ENCODE results near the gene LNX2.

The LNX2 gene

GRCh38 chr13:27634791-27635190, 14.5 kb upstream of the LNX2 start:
- Histone ChIP-seq H2BK15ac (ENCODE audit: low read depth, poor library complexity, severe bottlenecking) (no peak overlapping the region), H3K79me1 (replicated peaks; ENCODE audit: low read length, poor library complexity, severe bottlenecking) (peaks cover 21% of the 10 kb centered on the region), H3K36me3 (ENCODE audit: control insufficient read depth in 1 of 2, insufficient read depth in 2 of 2, low read depth in 1 of 2, low read length in 2 of 2) (peaks cover 8 to 33% of the 10 kb centered on the region in 2 experiments), H3K9me3 (ENCODE audit: control insufficient read depth, low read length) (no peaks in the 10 kb centered on the region), H3K18ac (ENCODE audit: low read depth in 1 of 2, low read length in 2 of 2) (no peak overlapping the region), H2AK5ac (ENCODE audit: low read length, severe bottlenecking) (no peak overlapping the region), H3K4me3 (ENCODE audit: insufficient read depth in 1 of 2, low read depth in 1 of 2, low read length in 2 of 2) (no peak overlapping the region), H4K8ac (ENCODE audit: low read length) (no peak overlapping the region), H3K9ac (ENCODE audit: low read length) (no peak overlapping the region), H3K4me1 (ENCODE audit: control insufficient read depth, insufficient read depth, low read depth, low read length) (no peaks in the 10 kb centered on the region), H2AFZ (ENCODE audit: low read depth, low read length) (no peak overlapping the region), H3K4me2 (ENCODE audit: low read length, poor library complexity, severe bottlenecking) (no peak overlapping the region), H3K27ac (ENCODE audit: low read length, poor library complexity, severe bottlenecking) (no peak overlapping the region), H3K27me3 (ENCODE audit: control insufficient read depth in 1 of 2, insufficient read depth in 1 of 2, low read length in 2 of 2) (no peaks in the 10 kb centered on the region), H2BK12ac (ENCODE audit: low read length in 2 of 2) (no peak overlapping the region), H3K23ac (ENCODE audit: low read length in 2 of 2) (no peak overlapping the region), H2BK5ac (ENCODE audit: low read depth, low read length, poor library complexity, severe bottlenecking) (no peak overlapping the region), H3K14ac (ENCODE audit: low read length in 2 of 2) (no peak overlapping the region), H2BK120ac (ENCODE audit: low read depth, low read length) (no peak overlapping the region), H3K4ac (ENCODE audit: low read depth in 1 of 2, low read length in 2 of 2) (no peak overlapping the region), H4K91ac (ENCODE audit: low read length) (no peak overlapping the region)
- 96% methylated on average over 3 of the region's 3 CpGs for WGBS
- no peak for DNase-seq

GRCh38 chr13:27634231-27634630, 13.9 kb upstream of the LNX2 start:
- H3K4ac ChIP-seq (ENCODE audit: low read depth in 1 of 2, low read length in 2 of 2) = no peak overlapping the region
- no peak overlapping the region for H2BK5ac ChIP-seq (ENCODE audit: low read depth, low read length, poor library complexity, severe bottlenecking)
- H3K18ac ChIP-seq (ENCODE audit: low read depth in 1 of 2, low read length in 2 of 2) = no peak overlapping the region
- no peak overlapping the region for H2AFZ ChIP-seq (ENCODE audit: low read depth, low read length)
- no peak for DNase-seq
- H2BK120ac ChIP-seq (ENCODE audit: low read depth, low read length) = no peak overlapping the region
- no peaks in the 10 kb centered on the region for H3K4me1 ChIP-seq (ENCODE audit: control insufficient read depth, insufficient read depth, low read depth, low read length)
- H3K4me3 ChIP-seq (ENCODE audit: insufficient read depth in 1 of 2, low read depth in 1 of 2, low read length in 2 of 2) = no peak overlapping the region
- no CpG with 5 or more reads among the region's 2 CpGs for WGBS
- no peak overlapping the region for H2BK15ac ChIP-seq (ENCODE audit: low read depth, poor library complexity, severe bottlenecking)
- peaks cover 8 to 33% of the 10 kb centered on the region in 2 experiments for H3K36me3 ChIP-seq (ENCODE audit: control insufficient read depth in 1 of 2, insufficient read depth in 2 of 2, low read depth in 1 of 2, low read length in 2 of 2)
- H2AK5ac ChIP-seq (ENCODE audit: low read length, severe bottlenecking) = no peak overlapping the region
- H3K4me2 ChIP-seq (ENCODE audit: low read length, poor library complexity, severe bottlenecking) = no peak overlapping the region
- H3K27ac ChIP-seq (ENCODE audit: low read length, poor library complexity, severe bottlenecking) = no peak overlapping the region
- no peak overlapping the region for H4K91ac ChIP-seq (ENCODE audit: low read length)
- H3K79me1 ChIP-seq (replicated peaks; ENCODE audit: low read length, poor library complexity, severe bottlenecking) = peaks cover 19% of the 10 kb centered on the region
- no peaks in the 10 kb centered on the region for H3K9me3 ChIP-seq (ENCODE audit: control insufficient read depth, low read length)
- H3K23ac ChIP-seq (ENCODE audit: low read length in 2 of 2) = no peak overlapping the region
- H3K27me3 ChIP-seq (ENCODE audit: control insufficient read depth in 1 of 2, insufficient read depth in 1 of 2, low read length in 2 of 2) = no peaks in the 10 kb centered on the region
- no peak overlapping the region for H4K8ac ChIP-seq (ENCODE audit: low read length)
- no peak overlapping the region for H2BK12ac ChIP-seq (ENCODE audit: low read length in 2 of 2)
- no peak overlapping the region for H3K14ac ChIP-seq (ENCODE audit: low read length in 2 of 2)
- H3K9ac ChIP-seq (ENCODE audit: low read length) = no peak overlapping the region

- H3K4me3 ChIP-seq (ENCODE audit: insufficient read depth in 1 of 2, low read depth in 1 of 2, low read length in 2 of 2) = no peak overlapping the region
- no peak overlapping the region for H3K4ac ChIP-seq (ENCODE audit: low read depth in 1 of 2, low read length in 2 of 2)
- no peak overlapping the region for H2BK15ac ChIP-seq (ENCODE audit: low read depth, poor library complexity, severe bottlenecking)
- H2BK120ac ChIP-seq (ENCODE audit: low read depth, low read length) = no peak overlapping the region
- H3K27me3 ChIP-seq (ENCODE audit: control insufficient read depth in 1 of 2, insufficient read depth in 1 of 2, low read length in 2 of 2) = no peaks in the 10 kb centered on the region
- H2AFZ ChIP-seq (ENCODE audit: low read depth, low read length) = no peak overlapping the region
- H3K4me2 ChIP-seq (ENCODE audit: low read length, poor library complexity, severe bottlenecking) = no peak overlapping the region
- no peak overlapping the region for H3K23ac ChIP-seq (ENCODE audit: low read length in 2 of 2)
- H4K8ac ChIP-seq (ENCODE audit: low read length) = no peak overlapping the region
- H3K79me1 ChIP-seq (replicated peaks; ENCODE audit: low read length, poor library complexity, severe bottlenecking) = peaks cover 22% of the 10 kb centered on the region
- no peak overlapping the region for H2BK12ac ChIP-seq (ENCODE audit: low read length in 2 of 2)
- H3K14ac ChIP-seq (ENCODE audit: low read length in 2 of 2) = no peak overlapping the region
- H4K91ac ChIP-seq (ENCODE audit: low read length) = no peak overlapping the region
- 98% methylated on average over 1 of the region's 1 CpG for WGBS
- no peak overlapping the region for H3K18ac ChIP-seq (ENCODE audit: low read depth in 1 of 2, low read length in 2 of 2)
- peaks cover 10 to 40% of the 10 kb centered on the region in 2 experiments for H3K36me3 ChIP-seq (ENCODE audit: control insufficient read depth in 1 of 2, insufficient read depth in 2 of 2, low read depth in 1 of 2, low read length in 2 of 2)
- no peak overlapping the region for H2AK5ac ChIP-seq (ENCODE audit: low read length, severe bottlenecking)
- no peak overlapping the region for H3K27ac ChIP-seq (ENCODE audit: low read length, poor library complexity, severe bottlenecking)
- H2BK5ac ChIP-seq (ENCODE audit: low read depth, low read length, poor library complexity, severe bottlenecking) = no peak overlapping the region
- no peaks in the 10 kb centered on the region for H3K4me1 ChIP-seq (ENCODE audit: control insufficient read depth, insufficient read depth, low read depth, low read length)
- no peak overlapping the region for H3K9ac ChIP-seq (ENCODE audit: low read length)
- no peak for DNase-seq
- H3K9me3 ChIP-seq (ENCODE audit: control insufficient read depth, low read length) = no peaks in the 10 kb centered on the region
Observed at GRCh38 chr13:27632648-27633047, 12.3 kb upstream of the LNX2 start.

GRCh38 chr13:27632214-27632613, 11.9 kb upstream of the LNX2 start:
- H3K36me3 ChIP-seq (ENCODE audit: control insufficient read depth in 1 of 2, insufficient read depth in 2 of 2, low read depth in 1 of 2, low read length in 2 of 2) = peaks cover 10 to 41% of the 10 kb centered on the region in 2 experiments
- H2BK12ac ChIP-seq (ENCODE audit: low read length in 2 of 2) = no peak overlapping the region
- no peak overlapping the region for H4K91ac ChIP-seq (ENCODE audit: low read length)
- 88% methylated on average over 2 of the region's 4 CpGs for WGBS
- H2BK5ac ChIP-seq (ENCODE audit: low read depth, low read length, poor library complexity, severe bottlenecking) = no peak overlapping the region
- no peak overlapping the region for H2BK120ac ChIP-seq (ENCODE audit: low read depth, low read length)
- no peak overlapping the region for H2BK15ac ChIP-seq (ENCODE audit: low read depth, poor library complexity, severe bottlenecking)
- H4K8ac ChIP-seq (ENCODE audit: low read length) = no peak overlapping the region
- no peak overlapping the region for H3K27ac ChIP-seq (ENCODE audit: low read length, poor library complexity, severe bottlenecking)
- no peak overlapping the region for H3K18ac ChIP-seq (ENCODE audit: low read depth in 1 of 2, low read length in 2 of 2)
- H3K27me3 ChIP-seq (ENCODE audit: control insufficient read depth in 1 of 2, insufficient read depth in 1 of 2, low read length in 2 of 2) = no peaks in the 10 kb centered on the region
- H3K4me2 ChIP-seq (ENCODE audit: low read length, poor library complexity, severe bottlenecking) = no peak overlapping the region
- no peak for DNase-seq
- no peaks in the 10 kb centered on the region for H3K4me1 ChIP-seq (ENCODE audit: control insufficient read depth, insufficient read depth, low read depth, low read length)
- H3K4me3 ChIP-seq (ENCODE audit: insufficient read depth in 1 of 2, low read depth in 1 of 2, low read length in 2 of 2) = no peak overlapping the region
- H3K9ac ChIP-seq (ENCODE audit: low read length) = no peak overlapping the region
- H2AFZ ChIP-seq (ENCODE audit: low read depth, low read length) = no peak overlapping the region
- no peaks in the 10 kb centered on the region for H3K9me3 ChIP-seq (ENCODE audit: control insufficient read depth, low read length)
- H3K79me1 ChIP-seq (replicated peaks; ENCODE audit: low read length, poor library complexity, severe bottlenecking) = peaks cover 24% of the 10 kb centered on the region
- H3K14ac ChIP-seq (ENCODE audit: low read length in 2 of 2) = no peak overlapping the region
- H2AK5ac ChIP-seq (ENCODE audit: low read length, severe bottlenecking) = no peak overlapping the region
- H3K23ac ChIP-seq (ENCODE audit: low read length in 2 of 2) = no peak overlapping the region
- no peak overlapping the region for H3K4ac ChIP-seq (ENCODE audit: low read depth in 1 of 2, low read length in 2 of 2)

Data from mesenchymal stem cell (in vitro differentiated cells and primary cell).